Measurements from ENCODE around the gene GPR157.
"Not testable (repeated sequence)": the region's sequence is repeated elsewhere in the genome, so short reads cannot be mapped to it uniquely, and the experiment has no call there.

The GPR157 gene

GRCh38 chr1:9118186-9118585, 10.7 kb downstream of the GPR157 start:
- no peak for DNase-seq (ENCODE audit: low read depth)

GRCh38 chr1:9115351-9116205, 13.3 kb downstream of the GPR157 start:
- DNase-seq (ENCODE audit: low read depth), result no peak

GRCh38 chr1:9112961-9113880, 15.7 kb downstream of the GPR157 start:
- DNase-seq (ENCODE audit: low read depth), result no peak

- DNase-seq (ENCODE audit: low read depth), result no peak
Observed at GRCh38 chr1:9111957-9112356, 16.9 kb downstream of the GPR157 start.

- no peak for DNase-seq (ENCODE audit: low read depth)
Observed at GRCh38 chr1:9111357-9111691, 17.6 kb downstream of the GPR157 start.

- DNase-seq (ENCODE audit: low read depth), result peak; percentile 78
Observed at GRCh38 chr1:9110669-9111356, 18.1 kb downstream of the GPR157 start.

- no peak for DNase-seq (ENCODE audit: low read depth)
Observed at GRCh38 chr1:9108056-9108665, 20.7 kb downstream of the GPR157 start.

GRCh38 chr1:9107136-9107535, 21.8 kb downstream of the GPR157 start:
- no peak for DNase-seq (ENCODE audit: low read depth)

GRCh38 chr1:9106286-9106685, 22.6 kb downstream of the GPR157 start:
- no peak for DNase-seq (ENCODE audit: low read depth)

GRCh38 chr1:9105336-9105867, 23.5 kb downstream of the GPR157 start:
- no peak for DNase-seq (ENCODE audit: low read depth)

GRCh38 chr1:9101510-9102146, 27.3 kb downstream of the GPR157 start:
- no peak for DNase-seq (ENCODE audit: low read depth)

GRCh38 chr1:9100471-9101043, 28.3 kb downstream of the GPR157 start:
- DNase-seq (ENCODE audit: low read depth), result no peak

GRCh38 chr1:9099555-9099954, 29.3 kb downstream of the GPR157 start:
- DNase-seq (ENCODE audit: low read depth), result no peak

GRCh38 chr1:9097947-9098705, 30.8 kb downstream of the GPR157 start:
- DNase-seq (ENCODE audit: low read depth), result no peak

- DNase-seq (ENCODE audit: low read depth), result no peak
Observed at GRCh38 chr1:9095818-9096217, 33.1 kb downstream of the GPR157 start.

- DNase-seq (ENCODE audit: low read depth), result not testable (repeated sequence)
Observed at GRCh38 chr1:9093996-9094595, 34.8 kb downstream of the GPR157 start.

- no peak for DNase-seq (ENCODE audit: low read depth)
Observed at GRCh38 chr1:9093581-9093980, 35.3 kb downstream of the GPR157 start.

- DNase-seq (ENCODE audit: low read depth), result no peak
Observed at GRCh38 chr1:9093091-9093490, 35.8 kb downstream of the GPR157 start.

GRCh38 chr1:9088807-9089206, 40.1 kb downstream of the GPR157 start:
- no peak for DNase-seq (ENCODE audit: low read depth)

Measured in stimulated activated CD8-positive, alpha-beta memory T cell treated with anti-CD3 and anti-CD28 coated beads, Interleukin-7, amount 100 ng/mL, for 24 hours (primary cell).